NCI-H2227 (cell line): ENCODE data around the gene CRHR2.

ENCODE experiments used
- DNase-seq: peaks from one replicate; lab custom pipeline; 2025; ENCODE audit not compliant: unreplicated experiment; lab: John Stamatoyannopoulos, UW

The CRHR2 gene

GRCh38 chr7:30707391-30708357 lies 25.4 kb upstream of the CRHR2 start:
- DNase-seq: no peak

GRCh38 chr7:30706908-30707307 lies 24.7 kb upstream of the CRHR2 start:
- no peak for DNase-seq

- DNase-seq: no peak
Observed at GRCh38 chr7:30706316-30706715, 24.1 kb upstream of the CRHR2 start.

- DNase-seq: no peak
Observed at GRCh38 chr7:30705596-30705995, 23.3 kb upstream of the CRHR2 start.

- DNase-seq: no peak
Observed at GRCh38 chr7:30705008-30705407, 22.8 kb upstream of the CRHR2 start.

GRCh38 chr7:30703756-30704155 lies 21.5 kb upstream of the CRHR2 start:
- DNase-seq: no peak

GRCh38 chr7:30702200-30702599 lies 19.9 kb upstream of the CRHR2 start:
- no peak for DNase-seq

- no peak for DNase-seq
Observed at GRCh38 chr7:30700941-30701340, 18.7 kb upstream of the CRHR2 start.

GRCh38 chr7:30699706-30700495 lies 17.6 kb upstream of the CRHR2 start:
- DNase-seq: no peak

- DNase-seq: no peak
Observed at GRCh38 chr7:30698481-30698880, 16.2 kb upstream of the CRHR2 start.

GRCh38 chr7:30697719-30698460 lies 15.6 kb upstream of the CRHR2 start:
- no peak for DNase-seq

- no peak for DNase-seq
Observed at GRCh38 chr7:30694774-30695721, 12.8 kb upstream of the CRHR2 start.

- no peak for DNase-seq
Observed at GRCh38 chr7:30694218-30694745, 12.0 kb upstream of the CRHR2 start.

GRCh38 chr7:30692882-30693281 lies 10.6 kb upstream of the CRHR2 start:
- no peak for DNase-seq

- no peak for DNase-seq
Observed at GRCh38 chr7:30692438-30692837, 10.2 kb upstream of the CRHR2 start.

GRCh38 chr7:30690011-30690410 lies 7.8 kb upstream of the CRHR2 start:
- no peak for DNase-seq

GRCh38 chr7:30688718-30689221 lies 6.5 kb upstream of the CRHR2 start:
- peak; percentile 15 for DNase-seq

- no peak for DNase-seq
Observed at GRCh38 chr7:30687604-30688003, 5.3 kb upstream of the CRHR2 start.

GRCh38 chr7:30684351-30684750 lies 2.1 kb upstream of the CRHR2 start:
- no peak for DNase-seq

GRCh38 chr7:30683816-30684215 lies 1.6 kb upstream of the CRHR2 start:
- no peak for DNase-seq
